ENCODE results near the gene TSHR. TPM values are rescaled to one million over a fixed set of nuclear protein-coding genes. Genes with fewer than 3 reads are reported as not detected.

Gene TSHR
- total and polyA plus RNA-seq, 2 of the 4 experiments (the other 2 are of a cell fraction), result not detected

GRCh38 chr14:81070511-81070910, 115.1 kb downstream of the TSHR start:
- Histone ChIP-seq H3K18ac (ENCODE audit: low read depth, low read length) (no peak overlapping the region), H3K27ac (ENCODE audit: insufficient read depth, low read length) (no peak overlapping the region), H3K9me1 (ENCODE audit: insufficient read depth, low read length) (no peaks in the 10 kb centered on the region), H2AK5ac (ENCODE audit: low read depth, low read length) (no peak overlapping the region), H4K8ac (ENCODE audit: low read depth in 2 of 2, low read length in 2 of 2) (no peak overlapping the region), H2AK9ac (replicated peaks; ENCODE audit: low read depth, low read length, poor library complexity) (no peak overlapping the region), H3K27me3 (ENCODE audit: control insufficient read depth, insufficient read depth, low read length) (no peaks in the 10 kb centered on the region), H3K56ac (ENCODE audit: extremely low read depth, insufficient read depth, low read length) (no peak overlapping the region), H3K9ac (ENCODE audit: low read depth, low read length) (no peak overlapping the region), H3K4ac (ENCODE audit: low read depth, low read length) (no peak overlapping the region), H3K14ac (replicated peaks; ENCODE audit: low read depth, low read length) (no peak overlapping the region), H3K9me3 (ENCODE audit: control insufficient read depth, insufficient read depth, low read length) (no peaks in the 10 kb centered on the region; the same call in 1 of the 2 replicates), H2BK120ac (ENCODE audit: low read depth, low read length) (no peak overlapping the region), H3K4me2 (ENCODE audit: low read depth, low read length) (no peak overlapping the region), H3K36me3 (ENCODE audit: control insufficient read depth, insufficient read depth, low read length) (no peaks in the 10 kb centered on the region), H3K23ac (ENCODE audit: low read depth, low read length) (no peak overlapping the region), H4K5ac (ENCODE audit: low read depth, low read length) (no peak overlapping the region), H2AFZ (replicated peaks; ENCODE audit: low read length, poor library complexity) (no peak overlapping the region), H4K91ac (ENCODE audit: insufficient read depth, low read depth, low read length) (no peak overlapping the region), H3K4me3 (ENCODE audit: insufficient read depth, low read depth, low read length) (no peak overlapping the region), H4K20me1 (ENCODE audit: insufficient read depth, low read length) (no peaks in the 10 kb centered on the region), H2BK20ac (ENCODE audit: low read depth, low read length) (no peak overlapping the region), H3K4me1 (ENCODE audit: control insufficient read depth, insufficient read depth, low read length) (no peaks in the 10 kb centered on the region), H2BK15ac (ENCODE audit: low read depth, low read length) (no peak overlapping the region), H2BK5ac (ENCODE audit: low read depth, low read length, poor library complexity, severe bottlenecking) (no peak overlapping the region), H3K79me1 (ENCODE audit: low read depth in 1 of 2, low read length in 2 of 2) (no peaks in the 10 kb centered on the region)
- no TSS peak for BruUV-seq (replicated peaks)
- ChIA-PET POLR2A (ENCODE audit: unreplicated experiment) (no interaction called here), CTCF (no interaction called here)
- dilution Hi-C loops (cut with HindIII; ENCODE audit: low sequenced_read_pairs, unreplicated experiment), result no loop called here
- in situ Hi-C loops (cut with MboI; ENCODE audit: low sequenced_read_pairs), result no loop called here
- no peak for ATAC-seq (ENCODE audit: low read depth)
- TF ChIP-seq MXI1 (IDR thresholded peaks at IDR 0.05; ENCODE audit: borderline replicate concordance, low read depth, low read length) (no peak), USF2 (IDR thresholded peaks at IDR 0.05; ENCODE audit: low read depth, low read length) (no peak), MAZ (IDR thresholded peaks at IDR 0.05; ENCODE audit: borderline replicate concordance, low read depth, low read length) (no peak), POLR2A (IDR thresholded peaks at IDR 0.05; ENCODE audit: low read depth, low read length) (no peak)
- WGBS, 2 experiments (ENCODE audit: extremely low coverage in 2 of 2, insufficient read length in 1 of 2), result no CpG with 5 or more reads among the region's 2 CpGs
- intact Hi-C loops (cut with micrococcal nuclease), result no loop called here
- DNase-seq, result no peak
